K562 (cell line): ENCODE data around the gene PLA2G2E.
"Not testable (repeated sequence)": the region's sequence is repeated elsewhere in the genome, so short reads cannot be mapped to it uniquely, and the experiment has no call there.

Source experiments
- COPS2 ChIP-seq: fragments of 450-650 bp; conservative IDR thresholded peaks from 2 replicates; pipeline ENCODE4 v1.6.1; 2016; ENCODE audit warnings: mild to moderate bottlenecking, moderate library complexity
- SREBF1 ChIP-seq: fragments of 150-350 bp; IDR thresholded peaks from 2 replicates; pipeline ENCODE4 v1.6.1; 2014; ENCODE audit warnings: antibody characterized with exemption, low read depth, low read length, borderline replicate concordance

- not testable (repeated sequence) for TF ChIP-seq COPS2, SREBF1
These were observed 42.6 kb downstream of the PLA2G2E start for GRCh38 chr1:19880841-19881240.
